ENCODE measurements around the gene MOSPD2. TPM values are rescaled to one million over a fixed set of nuclear protein-coding genes. Genes with fewer than 3 reads are reported as not detected.

Gene MOSPD2
- total RNA-seq, 4 donors from 2014 or later = 8.6 to 15.9 (median 10.1) TPM

DNA sequence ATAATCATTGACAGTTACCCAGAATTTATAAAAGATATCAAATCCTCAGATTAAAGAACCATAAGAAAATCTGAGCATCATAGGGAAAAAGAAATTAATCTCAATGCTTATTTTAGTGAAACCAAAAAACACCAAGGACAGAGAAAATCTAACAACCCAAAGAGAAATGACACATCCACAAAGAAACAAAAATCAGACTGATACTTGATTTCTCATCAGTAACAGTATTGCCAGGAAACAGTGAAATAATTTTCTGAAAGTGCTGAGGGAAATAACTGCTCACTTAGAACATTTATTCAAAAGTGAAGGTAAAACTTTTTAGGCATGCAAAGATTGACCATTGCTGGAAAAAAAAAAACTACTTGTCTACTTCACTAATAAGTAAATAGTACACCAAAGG is 10.6 kb downstream of the MOSPD2 start:
- ATAC-seq = no peak
- no peak overlapping the region for H3K27ac ChIP-seq
- no peaks in the 10 kb centered on the region for H3K36me3 ChIP-seq
- H3K27me3 ChIP-seq = no peaks in the 10 kb centered on the region
- TF ChIP-seq, protein P1, sequence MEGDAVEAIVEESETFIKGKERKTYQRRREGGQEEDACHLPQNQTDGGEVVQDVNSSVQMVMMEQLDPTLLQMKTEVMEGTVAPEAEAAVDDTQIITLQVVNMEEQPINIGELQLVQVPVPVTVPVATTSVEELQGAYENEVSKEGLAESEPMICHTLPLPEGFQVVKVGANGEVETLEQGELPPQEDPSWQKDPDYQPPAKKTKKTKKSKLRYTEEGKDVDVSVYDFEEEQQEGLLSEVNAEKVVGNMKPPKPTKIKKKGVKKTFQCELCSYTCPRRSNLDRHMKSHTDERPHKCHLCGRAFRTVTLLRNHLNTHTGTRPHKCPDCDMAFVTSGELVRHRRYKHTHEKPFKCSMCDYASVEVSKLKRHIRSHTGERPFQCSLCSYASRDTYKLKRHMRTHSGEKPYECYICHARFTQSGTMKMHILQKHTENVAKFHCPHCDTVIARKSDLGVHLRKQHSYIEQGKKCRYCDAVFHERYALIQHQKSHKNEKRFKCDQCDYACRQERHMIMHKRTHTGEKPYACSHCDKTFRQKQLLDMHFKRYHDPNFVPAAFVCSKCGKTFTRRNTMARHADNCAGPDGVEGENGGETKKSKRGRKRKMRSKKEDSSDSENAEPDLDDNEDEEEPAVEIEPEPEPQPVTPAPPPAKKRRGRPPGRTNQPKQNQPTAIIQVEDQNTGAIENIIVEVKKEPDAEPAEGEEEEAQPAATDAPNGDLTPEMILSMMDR (IDR thresholded peaks at IDR 0.05) = no peak
- no peaks in the 10 kb centered on the region for H3K9me3 ChIP-seq
- H3K4me1 ChIP-seq = no peaks in the 10 kb centered on the region
- H3K4me3 ChIP-seq = no peak overlapping the region

DNA sequence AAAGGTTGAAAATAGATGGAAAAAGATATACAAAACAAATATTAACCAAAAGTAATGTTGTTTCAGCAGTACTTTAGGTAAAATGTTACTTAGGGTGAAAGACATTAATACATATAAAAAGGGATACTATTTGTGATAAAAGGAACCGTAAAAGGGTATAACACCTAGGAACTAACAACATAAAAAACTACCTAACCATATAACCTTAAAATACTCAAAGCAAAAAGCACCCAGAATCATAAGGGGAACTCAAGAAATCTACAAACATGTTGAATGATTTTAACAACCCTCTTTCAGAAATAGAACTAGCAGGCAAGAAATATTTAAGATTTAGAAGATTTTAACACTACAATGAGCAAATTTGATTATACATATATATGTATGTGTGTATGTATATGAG is 11.5 kb downstream of the MOSPD2 start:
- Histone ChIP-seq H3K27ac (no peak overlapping the region), H3K27me3 (no peaks in the 10 kb centered on the region), H3K4me3 (no peak overlapping the region), H3K36me3 (no peaks in the 10 kb centered on the region), H3K9me3 (no peaks in the 10 kb centered on the region), H3K4me1 (no peaks in the 10 kb centered on the region)
- no peak for TF ChIP-seq POLR2AphosphoS5 (IDR thresholded peaks at IDR 0.05)
- TF ChIP-seq, protein P1 (IDR thresholded peaks at IDR 0.05) = no peak
- no peak for TF ChIP-seq POLR2A (IDR thresholded peaks at IDR 0.05)
- TF ChIP-seq EP300 (IDR thresholded peaks at IDR 0.05) = no peak
- ATAC-seq = no peak
- 64 to 70% methylated on average over 1 of the region's 1 CpG for WGBS, 2 donors (ENCODE audit: low coverage in 1 of 2)

DNA sequence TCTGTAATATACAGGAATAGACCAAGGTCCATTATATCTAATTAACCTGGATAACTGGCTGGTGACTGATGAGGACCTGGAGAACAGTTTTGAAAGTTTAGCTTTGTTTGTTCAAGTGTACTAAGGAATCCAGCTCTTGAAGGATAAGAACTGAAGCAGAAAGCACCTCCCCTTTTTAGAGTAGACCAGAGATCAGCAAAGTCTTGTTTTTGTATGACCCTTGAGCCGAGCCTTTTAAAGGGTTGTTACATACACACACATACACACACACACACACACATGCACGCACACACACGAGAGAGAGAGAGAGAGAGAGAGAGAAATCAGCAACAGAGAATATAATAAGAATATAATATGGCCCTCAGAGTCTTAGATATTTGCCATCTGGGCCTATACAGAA is 13.0 kb downstream of the MOSPD2 start:
- Histone ChIP-seq H3K27ac (no peak overlapping the region), H3K9me3 (no peaks in the 10 kb centered on the region), H3K4me3 (no peak overlapping the region), H3K4me1 (no peaks in the 10 kb centered on the region), H3K27me3 (no peaks in the 10 kb centered on the region), H3K36me3 (no peaks in the 10 kb centered on the region)
- TF ChIP-seq, protein P1 (IDR thresholded peaks at IDR 0.05) = no peak
- no peak for ATAC-seq
- WGBS, 2 donors (ENCODE audit: low coverage in 1 of 2) = no CpG with 5 or more reads among the region's 3 CpGs

DNA sequence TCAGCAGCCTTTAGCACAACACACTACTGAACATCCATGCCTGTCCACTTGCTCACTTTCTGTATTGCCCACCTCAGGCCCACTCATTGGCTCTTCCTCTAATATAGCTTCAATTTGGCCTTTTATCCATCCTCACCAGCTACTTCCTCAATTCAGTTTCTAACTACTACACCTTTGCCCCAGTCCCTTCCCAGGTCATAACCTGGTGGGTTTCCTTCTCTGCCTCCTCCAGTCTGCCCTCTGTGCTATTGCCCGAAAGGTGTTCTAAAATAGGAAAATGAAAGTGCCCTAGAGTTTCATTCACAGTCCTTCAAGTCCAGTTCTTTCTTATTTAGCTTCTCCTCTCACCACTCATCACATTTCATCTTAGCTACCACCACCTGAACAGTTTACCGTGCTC is 23.1 kb downstream of the MOSPD2 start:
- Histone ChIP-seq H3K36me3 (no peaks in the 10 kb centered on the region), H3K9me3 (no peaks in the 10 kb centered on the region), H3K4me1 (no peaks in the 10 kb centered on the region), H3K27ac (no peak overlapping the region), H3K4me3 (no peak overlapping the region), H3K27me3 (no peaks in the 10 kb centered on the region)
- no peak for TF ChIP-seq POLR2AphosphoS5 (IDR thresholded peaks at IDR 0.05)
- no peak for TF ChIP-seq POLR2A (IDR thresholded peaks at IDR 0.05)
- TF ChIP-seq EP300 (IDR thresholded peaks at IDR 0.05) = no peak
- TF ChIP-seq, protein P1 (IDR thresholded peaks at IDR 0.05) = no peak
- no peak for ATAC-seq
- 100% methylated on average over 1 to 2 of the region's 2 CpGs for WGBS, 2 donors (ENCODE audit: low coverage in 1 of 2)

DNA sequence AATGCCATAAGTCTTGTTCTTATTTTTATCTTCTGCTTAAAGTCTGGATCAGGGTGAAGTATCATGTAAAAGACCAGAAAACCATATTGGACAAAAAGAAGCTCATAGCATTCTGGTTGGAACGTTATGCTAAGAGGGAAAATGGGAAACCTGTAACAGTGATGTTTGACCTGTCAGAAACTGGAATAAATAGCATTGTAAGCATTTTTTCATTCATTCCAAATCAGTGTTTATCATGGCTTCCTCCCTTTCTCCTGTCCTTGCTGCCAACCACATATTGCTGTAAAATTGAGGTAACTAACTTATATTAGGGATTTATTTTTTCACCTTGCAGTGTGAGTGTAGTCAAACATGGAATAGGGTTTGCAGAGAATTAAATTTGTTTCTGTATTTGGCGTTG is 23.8 kb downstream of the MOSPD2 start:
- H3K27ac ChIP-seq = no peak overlapping the region
- H3K36me3 ChIP-seq = no peaks in the 10 kb centered on the region
- TF ChIP-seq, protein P1 (IDR thresholded peaks at IDR 0.05) = no peak
- TF ChIP-seq POLR2A (IDR thresholded peaks at IDR 0.05) (no peak), POLR2AphosphoS5 (IDR thresholded peaks at IDR 0.05) (no peak)
- no peak for ATAC-seq
- WGBS, 2 donors (ENCODE audit: low coverage in 1 of 2) = 65 to 92% methylated on average over 2 of the region's 2 CpGs
- no peak overlapping the region for H3K4me3 ChIP-seq
- no peaks in the 10 kb centered on the region for H3K9me3 ChIP-seq
- no peaks in the 10 kb centered on the region for H3K4me1 ChIP-seq
- no peaks in the 10 kb centered on the region for H3K27me3 ChIP-seq

Measured in gastroesophageal sphincter (tissue), 4 donors.